GM12878 (cell line): ENCODE data around the gene SCUBE3. TPM values are rescaled to one million over a fixed set of nuclear protein-coding genes. Genes with fewer than 3 reads are reported as not detected.

Experiments used
- ATAC-seq: fragments of 200-7000 bp; cut with Tn5 transposase; 3 replicates; pipeline ENCODE4 v1.9.1; 2020; ENCODE audit warnings: mild to moderate bottlenecking, moderate library complexity
- BruUV-seq: library from RNA; stranded (reverse); fragments of 400-500 nt; replicated peaks from 2 replicates; lab custom pipeline; 2021; lab: Mats Ljungman, UMichigan
- CTCF ChIA-PET: fragments of 300-600 bp; sonication (Branson Sonifier 250); formaldehyde crosslinking; extraction: SDS; loops from one replicate; lab custom pipeline; 2021; ENCODE audit warnings: inconsistent platforms; lab: Yijun Ruan, JAX
- POLR2A ChIA-PET: fragments of 350-600 bp; formaldehyde crosslinking; extraction: SDS; loops from one replicate; lab custom pipeline; 2021; ENCODE audit warnings: inconsistent platforms; lab: Charles Lee
- RAD21 ChIA-PET: fragments of 300-600 bp; sonication (Branson Sonifier 250); formaldehyde crosslinking; loops from one replicate; lab custom pipeline; 2023; ENCODE audit warnings: antibody characterized with exemption; ENCODE audit not compliant: unreplicated experiment; lab: Charles Lee
- SMC1A ChIA-PET: fragments of 300-600 bp; sonication (Branson Sonifier 250); formaldehyde crosslinking; loops from one replicate; lab custom pipeline; 2023; ENCODE audit not compliant: unreplicated experiment, uncharacterized antibody; lab: Charles Lee
- DNase-seq: peaks from one replicate; pipeline ENCODE4 v3.0.0-alpha.2; 2011; ENCODE audit warnings: low read depth, low spot score
- FAIRE-seq: peaks from 3 replicates; lab custom pipeline; 2011; peaks lifted over from hg19 to GRCh38; lab: Jason Lieb, UNC
- H2AFZ ChIP-seq: 2 replicates; pipeline ENCODE4 v1.6.0; 2011; ENCODE audit warnings: low read depth, low read length, control low read depth; ENCODE audit not compliant: control insufficient read depth
- H3K27ac ChIP-seq: 2 replicates; pipeline ENCODE4 v1.5.1; 2011; ENCODE audit warnings: control low read depth; ENCODE audit not compliant: control insufficient read depth, insufficient read depth
- H3K27me3 ChIP-seq, 2 experiments: replicated peaks in 1 of 2; 2 replicates each; pipeline versions ENCODE4 v1.6.0 to v1.6.1; 2011; ENCODE audit warnings: low read length in 1 of 2; ENCODE audit not compliant: control insufficient read depth in 2 of 2, insufficient read depth in 2 of 2
- H3K36me3 ChIP-seq, 2 experiments: 2 replicates each; pipeline ENCODE4 v1.5.1; 2011; ENCODE audit warnings: low read length in 1 of 2; ENCODE audit not compliant: control insufficient read depth in 2 of 2, insufficient read depth in 2 of 2
- H3K4me1 ChIP-seq: 2 replicates; pipeline ENCODE4 v1.6.1; 2011; ENCODE audit warnings: mild to moderate bottlenecking, low read length, moderate library complexity, mixed read lengths; ENCODE audit not compliant: control insufficient read depth, insufficient read depth
- H3K4me2 ChIP-seq: 2 replicates; pipeline ENCODE4 v1.6.0; 2011; ENCODE audit warnings: control low read depth; ENCODE audit not compliant: control insufficient read depth, insufficient read depth
- H3K4me3 ChIP-seq: fragments of 200-600 bp; sonication (generic); 2 replicates; pipeline ENCODE4 v1.5.1; 2016
- H3K79me2 ChIP-seq: 2 replicates; pipeline ENCODE4 v1.6.0; 2011; ENCODE audit warnings: low read length; ENCODE audit not compliant: control insufficient read depth, insufficient read depth
- H3K9ac ChIP-seq: 2 replicates; pipeline ENCODE4 v1.8.0; 2011; ENCODE audit warnings: low read length, control low read depth, mixed read lengths; ENCODE audit not compliant: control insufficient read depth, insufficient read depth
- H3K9me3 ChIP-seq: replicated peaks from 3 replicates; pipeline ENCODE4 v1.5.1; 2011; ENCODE audit warnings: mild to moderate bottlenecking, low read length; ENCODE audit not compliant: control insufficient read depth, insufficient read depth
- H4K20me1 ChIP-seq: 2 replicates; pipeline ENCODE4 v1.6.0; 2011; ENCODE audit not compliant: control insufficient read depth, insufficient read depth
- CBX5 ChIP-seq: sonication (generic); IDR thresholded peaks from 2 replicates; pipeline ENCODE4 v1.6.1; 2016; ENCODE audit warnings: low read depth, moderate library complexity, mild to moderate bottlenecking, inconsistent platforms
- EZH2 ChIP-seq: IDR thresholded peaks from 2 replicates; pipeline ENCODE4 v1.6.1; 2012; ENCODE audit warnings: low read depth, mild to moderate bottlenecking, control low read depth, inconsistent platforms, low read length, borderline replicate concordance; ENCODE audit not compliant: control insufficient read depth
- IKZF1 ChIP-seq: fragments of 450-650 bp; conservative IDR thresholded peaks from 2 replicates; pipeline ENCODE4 v1.6.1; 2017; ENCODE audit warnings: antibody characterized with exemption, mild to moderate bottlenecking
- KLF5 ChIP-seq: fragments of 450-650 bp; IDR thresholded peaks from 2 replicates; pipeline ENCODE4 v1.6.1; 2014; ENCODE audit warnings: mild to moderate bottlenecking; ENCODE audit not compliant: partially characterized antibody
- LARP7 ChIP-seq: fragments of 450-650 bp; IDR thresholded peaks from 2 replicates; pipeline ENCODE4 v1.6.1; 2017; ENCODE audit warnings: mild to moderate bottlenecking
- MTA2 ChIP-seq: fragments of 450-650 bp; IDR thresholded peaks from 2 replicates; pipeline ENCODE4 v1.6.1; 2016; ENCODE audit warnings: low read depth, mild to moderate bottlenecking, moderate library complexity
- NFIC ChIP-seq: IDR thresholded peaks from 2 replicates; pipeline ENCODE4 v1.6.1; 2012; ENCODE audit warnings: low read depth, mild to moderate bottlenecking, inconsistent platforms, low read length, moderate library complexity
- NFXL1 ChIP-seq: fragments of 450-650 bp; IDR thresholded peaks from 2 replicates; pipeline ENCODE4 v1.6.1; 2017; ENCODE audit warnings: antibody characterized with exemption, mild to moderate bottlenecking, borderline replicate concordance
- NR2C2 ChIP-seq: IDR thresholded peaks from 2 replicates; pipeline ENCODE4 v1.6.1; 2011; ENCODE audit warnings: borderline replicate concordance, low read depth; ENCODE audit not compliant: control insufficient read depth, insufficient read length
- NR2F1 ChIP-seq: fragments of 450-650 bp; conservative IDR thresholded peaks from 2 replicates; pipeline ENCODE4 v1.6.1; 2017; ENCODE audit warnings: mild to moderate bottlenecking
- POLR2AphosphoS2 ChIP-seq: IDR thresholded peaks from 2 replicates; pipeline ENCODE4 v1.6.1; 2011; ENCODE audit warnings: low read depth, mild to moderate bottlenecking, low read length, improper control_type of control experiment, moderate library complexity
- REST ChIP-seq: IDR thresholded peaks from 2 replicates; pipeline ENCODE4 v1.6.1; 2012; ENCODE audit warnings: mild to moderate bottlenecking, low read depth, low read length
- SMARCA5 ChIP-seq: fragments of 450-650 bp; IDR thresholded peaks from 2 replicates; pipeline ENCODE4 v1.6.1; 2017; ENCODE audit warnings: mild to moderate bottlenecking
- TAF1 ChIP-seq: IDR thresholded peaks from 2 replicates; pipeline ENCODE4 v1.6.1; 2011; ENCODE audit warnings: mild to moderate bottlenecking, low read depth, low read length, borderline replicate concordance
- TBL1XR1 ChIP-seq: IDR thresholded peaks from 2 replicates; pipeline ENCODE4 v1.6.1; 2012; ENCODE audit warnings: low read depth, low read length, improper control_type of control experiment
- TCF12 ChIP-seq: IDR thresholded peaks from 2 replicates; pipeline ENCODE4 v1.6.1; 2011; ENCODE audit warnings: low read depth, mild to moderate bottlenecking, low read length
- ZBTB11 ChIP-seq: fragments of 450-650 bp; formaldehyde crosslinking; IDR thresholded peaks from 2 replicates; pipeline ENCODE4 v1.5.0; 2022; ENCODE audit warnings: mild to moderate bottlenecking, missing genetic modification characterization
- WGBS: methylation state at CpG from one replicate; pipeline ENCODE4 v1.1.6; 2016; ENCODE audit warnings: low lambda C conversion rate; ENCODE audit not compliant: insufficient replicate concordance, insufficient coverage; ENCODE audit errors: missing lambda C conversion rate; 5-methylcytosine and 5-hydroxymethylcytosine counted together
- in situ Hi-C: fragments of 300-500 bp; cut with MboI; formaldehyde crosslinking; loops from 9 replicates; pipeline ENCODE4 v1.14.3; 2018; ENCODE audit warnings: mixed read lengths
- intact Hi-C: fragments of 100-400 bp; cut with micrococcal nuclease; formaldehyde crosslinking; loops from one replicate; pipeline ENCODE4 v1.14.2; 2022; ENCODE audit not compliant: unreplicated experiment
- polyA plus RNA-seq, 11 experiments: library from polyadenylated mRNA; depleted of rRNA in 4 of 11; unstranded in 6 of 11; stranded (reverse) in 5 of 11; fragments of >200 nt; fragmentation: Nextera tagmentation in 4 of 11; fragmentation: Illumina TruSeq in 1 of 11; extraction: Ambion mirVana in 4 of 11; extraction: Trizol in 1 of 11; gene quantifications; 1 replicate in 1 of 11; 2 replicates in 10 of 11; pipeline versions ENCODE4 v1.2.1 to v1.2.3, GENCODE V29; 2011 to 2016; ENCODE audit warnings: inconsistent platforms in 2 of 11, missing spikeins in 2 of 11, low read depth in 1 of 11
- total RNA-seq, 4 experiments: library from RNA; depleted of rRNA in 3 of 4; stranded (reverse); fragments of >200 nt in 3 of 4; fragmentation: Illumina TruSeq in 1 of 4; extraction: Trizol in 1 of 4; gene quantifications; 2 replicates each; pipeline versions ENCODE4 v1.2.1 to v1.2.3, GENCODE V29; 2013 to 2021

The SCUBE3 gene
- total and polyA plus RNA-seq, 10 of the 15 experiments (the other 5 are each of a cell fraction or from before 2014, with no cell fraction given) = under 0.01 to 0.20 (median 0.07) TPM; not detected in 4

GRCh38 chr6:35197196-35197595, 16.6 kb upstream of the SCUBE3 start (continued):
- TF ChIP-seq REST (no peak), POLR2AphosphoS2 (no peak), SMARCA5 (no peak)

- ChIA-PET CTCF (interaction anchor here (0.8 kb wide), 1 partner anchor 20 kb away, joined by 3 read pairs; no protein-coding TSS in a partner anchor), POLR2A (interaction anchor here (1.7 kb wide), 1 partner anchor 10 kb away, joined by 5 read pairs; no protein-coding TSS in a partner anchor), SMC1A (no interaction called here), RAD21 (interaction anchor here (0.7 kb wide), 1 partner anchor 53 kb away, joined by 3 read pairs; no protein-coding TSS in a partner anchor)
- H3K9ac ChIP-seq = no peak overlapping the region
- no peak overlapping the region for H3K27ac ChIP-seq
- no TSS peak for BruUV-seq
- no peaks in the 10 kb centered on the region; a peak in 3 of 4 replicates for H3K27me3 ChIP-seq
- H3K9me3 ChIP-seq = no peaks in the 10 kb centered on the region
- intact Hi-C loops = no loop called here
- H3K4me2 ChIP-seq = no peak overlapping the region
- 11% methylated on average over 2 of the region's 2 CpGs for WGBS
- H3K79me2 ChIP-seq = no peaks in the 10 kb centered on the region
- no peak overlapping the region for H3K4me3 ChIP-seq
- FAIRE-seq (no peak), DNase-seq (no peak), ATAC-seq (no peak)
- no peaks in the 10 kb centered on the region for H3K36me3 ChIP-seq
- H3K4me1 ChIP-seq = no peaks in the 10 kb centered on the region
- no peak overlapping the region for H2AFZ ChIP-seq
- in situ Hi-C loops = no loop called here
- no peaks in the 10 kb centered on the region for H4K20me1 ChIP-seq
- TF ChIP-seq ZBTB11 (CRISPR knock-in tag) (no peak), NR2F1 (no peak), KLF5 (no peak), EZH2 (no peak), LARP7 (no peak), NFXL1 (no peak), NR2C2 (no peak), TBL1XR1 (no peak), TAF1 (no peak), NFIC (no peak), IKZF1 (no peak), CBX5 (no peak), MTA2 (no peak), TCF12 (no peak)
Observed at GRCh38 chr6:35199866-35200265, 13.9 kb upstream of the SCUBE3 start.
